Astrocyte (in vitro differentiated cells and primary cell): ENCODE results near the gene TIGIT. TPM values are rescaled to one million over a fixed set of nuclear protein-coding genes. Genes with fewer than 3 reads are reported as not detected.

Experiments
- DNase-seq: peaks from one replicate; pipeline ENCODE4 v3.0.0-alpha.2; 2010; ENCODE audit warnings: low read depth
- FAIRE-seq: peaks from 2 replicates; lab custom pipeline; 2011; peaks lifted over from hg19 to GRCh38; lab: Jason Lieb, UNC
- H2AFZ ChIP-seq: 2 replicates; pipeline ENCODE4 v1.6.0; 2012; ENCODE audit warnings: low read depth, low read length, inconsistent platforms
- H3K27ac ChIP-seq: 2 replicates; pipeline ENCODE4 v1.5.1; 2011; ENCODE audit warnings: low read depth, low read length, inconsistent platforms
- H3K27me3 ChIP-seq: 2 replicates; pipeline ENCODE4 v1.6.0; 2011; ENCODE audit warnings: low read length, inconsistent platforms; ENCODE audit not compliant: insufficient read depth
- H3K36me3 ChIP-seq: 2 replicates; pipeline ENCODE4 v1.5.1; 2011; ENCODE audit warnings: low read length, inconsistent platforms; ENCODE audit not compliant: insufficient read depth
- H3K4me1 ChIP-seq: 2 replicates; pipeline ENCODE4 v1.5.1; 2011; ENCODE audit warnings: low read length, inconsistent platforms; ENCODE audit not compliant: insufficient read depth
- H3K4me2 ChIP-seq: 2 replicates; pipeline ENCODE4 v1.6.0; 2012; ENCODE audit warnings: low read length, inconsistent platforms
- H3K4me3 ChIP-seq: 2 replicates; pipeline ENCODE4 v1.5.1; 2011; ENCODE audit warnings: low read depth, mild to moderate bottlenecking, low read length, inconsistent platforms; ENCODE audit not compliant: insufficient read depth
- H3K79me2 ChIP-seq: 2 replicates; pipeline ENCODE4 v1.6.0; 2012; ENCODE audit warnings: mild to moderate bottlenecking, low read length, inconsistent platforms; ENCODE audit not compliant: insufficient read depth
- H3K9ac ChIP-seq: 2 replicates; pipeline ENCODE4 v1.6.0; 2012; ENCODE audit warnings: mild to moderate bottlenecking, low read length, inconsistent platforms
- H3K9me3 ChIP-seq: 2 replicates; pipeline ENCODE4 v1.5.1; 2012; ENCODE audit warnings: low read depth, mild to moderate bottlenecking, low read length, inconsistent platforms; ENCODE audit not compliant: insufficient read depth
- H4K20me1 ChIP-seq: 2 replicates; pipeline ENCODE4 v1.6.0; 2012; ENCODE audit warnings: low read length, inconsistent platforms; ENCODE audit not compliant: insufficient read depth
- H3K27ac Mint-ChIP-seq: one replicate; pipeline ENCODE4 v1.8.0; 2021; ENCODE audit warnings: mild to moderate bottlenecking, mixed read lengths; ENCODE audit not compliant: unreplicated experiment
- H3K27me3 Mint-ChIP-seq: one replicate; pipeline ENCODE4 v1.8.0; 2021; ENCODE audit warnings: low read depth, mixed read lengths; ENCODE audit not compliant: unreplicated experiment
- H3K36me3 Mint-ChIP-seq: one replicate; pipeline ENCODE4 v1.8.0; 2021; ENCODE audit warnings: low read depth, mixed read lengths; ENCODE audit not compliant: unreplicated experiment
- H3K4me1 Mint-ChIP-seq: one replicate; pipeline ENCODE4 v1.8.0; 2021; ENCODE audit warnings: low read depth, mixed read lengths; ENCODE audit not compliant: unreplicated experiment
- H3K4me3 Mint-ChIP-seq: one replicate; pipeline ENCODE4 v1.8.0; 2021; ENCODE audit warnings: mild to moderate bottlenecking, moderate library complexity, mixed read lengths; ENCODE audit not compliant: unreplicated experiment
- H3K9me3 Mint-ChIP-seq: one replicate; pipeline ENCODE4 v1.8.0; 2021; ENCODE audit warnings: mild to moderate bottlenecking, mixed read lengths; ENCODE audit not compliant: unreplicated experiment
- EZH2 ChIP-seq: IDR thresholded peaks from 2 replicates; pipeline ENCODE4 v1.6.1; 2012; ENCODE audit warnings: mild to moderate bottlenecking, low read length, inconsistent platforms; ENCODE audit not compliant: insufficient read depth
- total RNA-seq: library from RNA; stranded (reverse); gene quantifications from 2 replicates; pipeline ENCODE4 v1.2.1, GENCODE V29; 2021
- TF ChIP-seq, protein P1 (sequence below): IDR thresholded peaks from 2 replicates; pipeline ENCODE4 v1.5.1; 2011; ENCODE audit warnings: low read depth, mild to moderate bottlenecking, inconsistent platforms, low read length, moderate library complexity; ENCODE audit not compliant: insufficient read depth

TIGIT gene
- total RNA-seq, 1 donor from 2014 or later, result not detected

- TF ChIP-seq, protein P1, sequence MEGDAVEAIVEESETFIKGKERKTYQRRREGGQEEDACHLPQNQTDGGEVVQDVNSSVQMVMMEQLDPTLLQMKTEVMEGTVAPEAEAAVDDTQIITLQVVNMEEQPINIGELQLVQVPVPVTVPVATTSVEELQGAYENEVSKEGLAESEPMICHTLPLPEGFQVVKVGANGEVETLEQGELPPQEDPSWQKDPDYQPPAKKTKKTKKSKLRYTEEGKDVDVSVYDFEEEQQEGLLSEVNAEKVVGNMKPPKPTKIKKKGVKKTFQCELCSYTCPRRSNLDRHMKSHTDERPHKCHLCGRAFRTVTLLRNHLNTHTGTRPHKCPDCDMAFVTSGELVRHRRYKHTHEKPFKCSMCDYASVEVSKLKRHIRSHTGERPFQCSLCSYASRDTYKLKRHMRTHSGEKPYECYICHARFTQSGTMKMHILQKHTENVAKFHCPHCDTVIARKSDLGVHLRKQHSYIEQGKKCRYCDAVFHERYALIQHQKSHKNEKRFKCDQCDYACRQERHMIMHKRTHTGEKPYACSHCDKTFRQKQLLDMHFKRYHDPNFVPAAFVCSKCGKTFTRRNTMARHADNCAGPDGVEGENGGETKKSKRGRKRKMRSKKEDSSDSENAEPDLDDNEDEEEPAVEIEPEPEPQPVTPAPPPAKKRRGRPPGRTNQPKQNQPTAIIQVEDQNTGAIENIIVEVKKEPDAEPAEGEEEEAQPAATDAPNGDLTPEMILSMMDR, result no peak
- no peak for TF ChIP-seq EZH2
- no peak overlapping the region for H2AFZ ChIP-seq
- no peak for FAIRE-seq
- no peak overlapping the region for H3K4me3 ChIP-seq
- no peaks in the 10 kb centered on the region for H3K27me3 ChIP-seq
- Mint-ChIP-seq H3K4me3 (no peak overlapping the region), H3K4me1 (no peaks in the 10 kb centered on the region), H3K27ac (no peak overlapping the region), H3K27me3 (no peaks in the 10 kb centered on the region), H3K9me3 (no peaks in the 10 kb centered on the region), H3K36me3 (peaks cover 2% of the 10 kb centered on the region)
- peaks cover 14% of the 10 kb centered on the region for H4K20me1 ChIP-seq
- H3K36me3 ChIP-seq, result no peaks in the 10 kb centered on the region
- no peak overlapping the region for H3K9ac ChIP-seq
- H3K9me3 ChIP-seq, result no peaks in the 10 kb centered on the region
- DNase-seq, result no peak
- H3K27ac ChIP-seq, result no peak overlapping the region
- no peak overlapping the region for H3K4me2 ChIP-seq
- no peaks in the 10 kb centered on the region for H3K4me1 ChIP-seq
- H3K79me2 ChIP-seq, result no peaks in the 10 kb centered on the region
These were observed 62.7 kb downstream of the TIGIT start for GRCh38 chr3:114356525-114356924.

Other genes starting within 250 kb of the TIGIT start
- 2.5 and 3.1 TPM in 2 replicates for gene CCDC191, start 237.5 kb upstream of the TIGIT start, total RNA-seq
- 17.2 and 22.7 TPM in 2 replicates for gene QTRT2, start 237.3 kb upstream of the TIGIT start, total RNA-seq
- not detected in 2 replicates for gene DRD3, start 115.0 kb upstream of the TIGIT start, total RNA-seq
- gene ZNF80, start 56.5 kb upstream of the TIGIT start, total RNA-seq, result not detected in 2 replicates